GM19099 (cell line): ENCODE data around the gene VMP1.

ENCODE experiments used
- POLR2A ChIP-seq: IDR thresholded peaks from 3 replicates; pipeline ENCODE4 v1.6.1; 2011; ENCODE audit warnings: low read depth; ENCODE audit not compliant: insufficient read length; ENCODE audit errors: extremely low read depth

Gene VMP1

DNA sequence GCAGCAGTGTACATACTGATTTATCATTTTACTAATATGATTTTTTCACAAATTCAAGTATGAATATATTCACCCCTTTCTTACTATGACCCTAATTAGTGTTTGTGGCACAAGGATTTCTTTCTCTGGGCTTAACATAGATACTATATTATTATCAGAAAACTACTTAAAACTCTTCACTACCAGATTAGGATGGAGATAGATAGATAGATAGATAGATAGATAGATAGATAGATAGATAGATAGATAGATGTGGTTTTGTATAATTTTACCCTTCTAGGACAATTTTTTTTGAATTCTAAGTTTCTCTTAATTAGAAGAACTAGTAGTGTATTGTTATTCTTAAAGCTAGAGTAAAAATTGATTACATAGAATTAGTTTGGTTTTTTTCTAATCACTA lies 49.6 kb downstream of the VMP1 start:
- TF ChIP-seq POLR2A, result no peak

DNA sequence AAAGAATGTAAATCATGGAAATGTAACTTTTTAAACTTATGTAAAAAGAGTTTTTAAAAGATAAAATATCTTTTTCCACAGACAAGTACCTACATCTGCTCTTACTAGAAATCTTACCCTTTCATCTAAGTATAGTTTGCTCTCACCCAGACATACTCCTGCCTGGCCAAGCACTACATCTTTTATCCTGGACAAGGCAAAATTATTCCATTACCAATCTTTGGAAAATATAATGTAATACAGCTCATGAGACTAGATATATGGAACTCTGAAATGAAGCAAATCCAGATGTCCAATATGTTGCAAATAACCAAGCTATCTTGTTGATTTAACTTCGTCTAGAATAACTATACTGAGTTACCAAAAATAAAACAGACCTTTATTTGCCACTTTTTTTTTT lies 50.0 kb downstream of the VMP1 start:
- TF ChIP-seq POLR2A, result no peak

DNA sequence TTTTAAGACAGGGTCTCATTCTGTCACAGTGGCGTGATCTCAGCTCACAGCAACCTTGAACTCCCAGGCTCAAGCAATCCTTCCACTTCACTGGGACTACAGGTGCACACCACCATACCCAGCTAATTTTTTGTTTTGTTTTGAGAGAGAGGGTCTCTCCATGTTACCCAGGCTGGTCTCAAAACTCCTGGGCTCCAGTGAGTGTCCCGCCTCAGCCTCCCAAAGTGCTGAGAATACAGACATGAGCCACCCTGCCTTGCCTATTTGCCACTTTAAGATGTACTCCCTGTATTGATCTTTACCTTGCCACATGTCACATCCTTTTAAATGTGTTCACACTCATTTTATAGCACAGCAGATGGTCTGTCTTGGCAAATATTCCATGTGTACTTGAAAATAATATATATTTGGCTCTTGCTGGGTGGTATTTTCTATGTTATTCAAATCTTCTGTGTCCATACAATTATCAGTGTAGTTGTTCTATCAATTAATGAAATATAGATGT lies 50.5 kb downstream of the VMP1 start:
- no peak for TF ChIP-seq POLR2A

DNA sequence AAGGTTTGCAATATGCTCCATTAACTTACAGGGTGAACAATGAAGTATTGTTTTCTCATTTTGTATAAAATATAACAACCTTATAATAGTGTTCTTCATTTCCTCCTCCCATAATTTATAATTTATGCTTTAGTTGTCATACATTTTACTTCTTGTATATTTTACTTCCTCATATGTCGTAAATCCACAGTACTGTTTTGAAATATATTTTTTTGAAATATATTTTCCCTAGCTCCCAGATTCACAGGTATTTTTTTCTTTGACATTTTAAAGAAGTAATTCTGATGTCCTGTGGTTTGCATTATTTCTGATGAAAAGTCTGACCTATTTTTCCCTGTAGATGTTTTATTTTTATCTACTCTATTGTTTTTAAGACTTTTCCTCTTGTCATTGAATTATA lies 52.7 kb downstream of the VMP1 start:
- no peak for TF ChIP-seq POLR2A

DNA sequence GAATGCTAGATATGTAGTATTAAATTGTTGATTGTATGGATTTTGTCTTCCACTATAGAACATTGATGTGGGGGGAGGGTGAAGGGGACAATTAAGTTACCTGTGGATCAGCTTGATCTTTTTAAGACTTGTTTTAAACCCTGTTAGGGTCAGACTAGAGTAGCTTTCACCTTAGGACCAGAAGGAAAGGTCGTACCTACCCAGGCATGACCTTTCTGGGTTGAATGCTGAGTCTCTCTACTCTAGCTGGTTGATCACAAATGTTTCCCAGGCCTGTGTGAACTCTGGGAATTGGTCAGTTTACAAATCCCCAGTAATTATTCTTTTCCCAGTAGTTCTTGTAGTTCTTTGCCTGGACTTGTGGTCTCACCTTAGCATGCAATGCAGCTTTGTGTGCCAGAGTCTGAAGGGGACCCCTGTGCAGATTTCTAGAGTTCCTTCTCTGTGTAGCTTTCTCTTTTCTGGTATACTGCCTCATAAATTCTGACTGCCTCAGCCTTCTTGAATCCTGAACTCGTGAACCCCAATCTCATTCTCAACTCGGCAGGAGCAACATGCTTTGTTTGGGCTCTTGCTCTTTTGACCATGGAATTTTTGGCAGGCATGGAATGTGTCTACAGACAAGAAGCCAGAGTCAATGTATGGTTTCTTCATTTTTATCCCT lies 54.1 kb downstream of the VMP1 start:
- TF ChIP-seq POLR2A, result no peak

DNA sequence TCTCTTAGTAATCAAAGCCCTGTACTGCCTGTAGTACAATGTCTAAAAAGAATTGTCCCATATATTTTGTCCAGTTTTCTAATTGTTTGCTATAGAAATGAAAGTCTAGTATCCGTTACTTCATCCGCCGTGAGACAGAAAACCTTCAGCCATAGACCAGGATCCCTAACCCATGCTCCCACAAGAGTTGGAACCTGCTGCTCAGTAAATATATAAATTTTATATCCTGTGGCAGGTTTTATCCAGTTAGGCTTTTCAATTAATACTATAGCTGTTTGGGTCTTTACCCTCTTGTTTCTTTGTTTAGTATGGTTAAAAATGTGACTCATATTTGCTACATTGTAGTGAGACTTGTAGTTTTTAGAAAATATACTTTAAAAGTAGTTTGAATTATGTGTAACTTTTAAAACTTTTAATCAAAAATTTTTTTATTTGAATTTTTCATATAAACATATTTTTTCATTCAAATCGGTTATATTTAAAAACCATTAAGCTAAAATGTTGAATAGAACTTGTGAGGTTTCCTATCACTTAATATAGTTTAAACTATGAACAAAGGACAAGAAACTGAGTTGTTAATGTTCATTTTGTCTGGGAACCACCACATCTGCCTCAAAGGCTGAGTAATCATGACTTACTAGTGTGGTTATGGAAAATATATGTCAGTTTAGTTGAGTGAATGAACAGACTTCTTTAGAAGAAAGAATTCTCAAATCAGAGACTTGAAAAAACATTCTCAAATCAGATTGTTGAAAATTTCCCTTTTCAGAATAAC lies 54.8 kb downstream of the VMP1 start:
- TF ChIP-seq POLR2A, result no peak

DNA sequence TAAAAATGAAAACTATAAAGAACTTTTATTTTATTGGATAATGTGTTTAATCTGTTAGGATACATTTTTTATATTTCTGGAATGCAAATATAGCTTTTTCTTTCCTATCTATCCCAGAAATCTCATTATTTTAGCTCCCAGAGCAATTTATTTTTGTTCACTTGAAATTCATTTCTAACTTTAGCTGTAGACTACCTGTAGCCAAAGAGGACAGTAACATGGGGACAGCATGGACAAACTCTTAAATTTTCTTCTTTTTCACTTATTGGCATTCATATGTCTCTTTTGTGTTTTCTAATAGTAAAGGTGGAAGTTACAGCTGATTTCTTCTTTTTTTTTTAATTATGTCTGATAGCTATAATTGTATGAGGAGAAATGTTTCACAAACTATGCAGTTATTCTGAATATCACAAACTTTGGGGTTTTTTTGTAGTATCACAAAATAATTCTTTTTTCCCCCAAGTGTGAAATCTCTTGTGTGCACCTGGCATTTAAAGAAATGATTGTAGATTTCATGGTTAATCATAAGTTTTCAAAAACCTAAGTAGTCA lies 55.4 kb downstream of the VMP1 start:
- TF ChIP-seq POLR2A, result no peak

DNA sequence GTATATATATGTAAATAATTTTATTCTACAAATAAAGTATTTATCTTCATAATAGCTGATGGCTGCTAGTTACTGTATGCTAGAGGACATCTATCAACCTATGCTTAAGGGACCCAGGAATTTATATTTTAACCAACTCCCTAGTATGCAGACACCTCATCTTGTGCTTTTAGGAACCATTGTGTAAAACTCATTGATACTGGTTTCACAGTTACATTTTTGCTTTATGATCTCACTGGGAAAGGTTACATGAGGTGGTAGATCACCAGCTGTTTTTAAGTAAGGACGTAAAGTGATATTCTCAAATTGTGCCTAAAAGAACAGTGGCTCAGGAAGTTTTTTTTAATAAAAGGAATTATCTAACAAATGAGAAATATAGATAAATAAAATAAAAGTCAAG lies 56.4 kb downstream of the VMP1 start:
- no peak for TF ChIP-seq POLR2A

DNA sequence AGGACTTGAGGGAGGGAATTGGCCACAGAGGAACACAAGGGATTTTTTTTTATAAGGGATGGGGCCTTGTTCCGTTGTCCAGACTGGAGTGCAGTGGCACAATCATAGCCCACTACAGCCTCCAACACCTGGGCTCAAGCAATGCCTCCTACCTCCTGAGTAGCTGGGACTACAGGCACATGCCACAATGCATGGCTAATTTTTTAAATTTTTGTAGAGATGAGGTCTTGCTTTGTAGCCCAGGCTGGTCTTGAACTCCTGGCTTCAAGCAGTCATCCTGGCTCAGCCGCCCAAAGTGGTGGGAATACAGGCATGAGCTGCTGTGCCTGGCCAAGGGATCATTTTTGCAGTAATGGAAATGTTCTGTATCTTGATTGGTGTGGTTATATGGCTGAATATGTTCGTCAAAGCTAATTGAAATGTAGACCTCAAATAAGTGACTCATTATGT lies 56.9 kb downstream of the VMP1 start:
- TF ChIP-seq POLR2A, result no peak

DNA sequence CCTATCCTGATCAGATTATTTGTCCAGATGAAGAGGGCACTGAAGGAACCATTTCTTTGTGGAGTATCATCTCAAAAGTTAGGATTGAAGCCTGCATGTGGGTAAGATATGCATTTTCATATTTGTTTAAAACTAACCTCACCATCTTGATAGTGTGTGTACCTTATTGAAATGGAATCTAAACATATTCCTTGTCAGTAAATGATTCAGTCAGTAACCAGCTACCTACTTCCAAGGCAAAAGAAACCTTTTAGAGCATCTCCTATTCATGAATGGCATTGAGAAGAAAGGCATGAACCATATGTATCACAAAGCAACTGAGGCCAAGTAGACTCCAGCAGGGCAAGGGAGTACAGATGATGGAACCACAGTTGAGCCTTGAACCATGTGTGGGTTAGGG lies 57.6 kb downstream of the VMP1 start:
- no peak for TF ChIP-seq POLR2A

DNA sequence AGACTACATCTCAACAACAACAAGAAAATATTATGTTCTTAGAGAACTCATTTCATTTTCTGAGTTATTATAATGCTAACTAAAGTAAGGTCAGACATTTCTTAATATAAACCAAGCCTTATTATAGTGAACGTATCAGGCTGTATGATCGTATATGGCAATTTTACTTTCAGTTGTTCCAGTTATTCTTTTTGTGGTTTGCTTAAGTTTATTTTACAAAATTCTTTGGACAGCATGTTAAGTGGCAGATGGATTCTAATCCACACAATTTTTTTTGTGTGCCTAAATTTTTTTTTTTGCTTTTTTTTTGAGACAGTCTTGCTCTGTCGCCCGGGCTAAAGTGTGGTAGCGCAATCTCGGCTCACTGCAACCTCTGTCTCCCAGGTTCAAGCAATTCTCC lies 59.0 kb downstream of the VMP1 start:
- TF ChIP-seq POLR2A, result no peak

DNA sequence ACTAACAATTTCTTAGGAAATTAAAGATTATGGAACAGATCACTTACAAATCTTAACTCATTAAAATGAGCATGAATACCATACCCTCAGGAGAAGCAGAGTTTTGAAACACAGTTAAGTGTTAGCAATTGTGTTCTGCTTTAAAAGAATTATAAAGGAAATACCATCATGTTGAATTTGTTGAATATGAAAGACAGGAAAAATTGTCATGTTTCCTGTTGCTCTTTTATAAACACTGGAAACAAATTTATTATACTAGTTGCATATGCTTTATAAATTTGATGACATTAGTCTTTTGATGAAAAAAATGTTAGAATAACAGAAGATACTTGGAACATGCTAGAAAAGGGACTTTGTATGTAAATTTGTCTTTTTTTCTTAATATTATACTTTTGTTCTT lies 59.7 kb downstream of the VMP1 start:
- no peak for TF ChIP-seq POLR2A

DNA sequence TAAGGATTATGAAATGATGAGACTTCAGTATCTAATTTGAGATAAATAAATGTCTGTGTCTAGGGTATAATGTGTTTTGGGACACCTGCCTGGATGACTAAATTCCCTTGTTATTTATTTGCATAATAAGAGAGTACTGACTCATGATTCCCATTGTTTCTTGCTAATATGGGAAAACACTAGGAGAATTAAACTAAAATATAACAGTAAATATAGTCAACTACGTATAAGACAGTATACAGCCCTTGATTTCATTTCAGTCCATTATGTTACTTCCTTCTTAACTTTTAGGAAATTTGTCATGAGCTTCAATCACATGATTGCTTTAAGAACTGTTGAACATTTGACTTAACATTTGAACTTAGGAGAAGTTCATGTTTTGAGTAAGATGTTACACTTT lies 62.4 kb downstream of the VMP1 start:
- TF ChIP-seq POLR2A, result no peak

DNA sequence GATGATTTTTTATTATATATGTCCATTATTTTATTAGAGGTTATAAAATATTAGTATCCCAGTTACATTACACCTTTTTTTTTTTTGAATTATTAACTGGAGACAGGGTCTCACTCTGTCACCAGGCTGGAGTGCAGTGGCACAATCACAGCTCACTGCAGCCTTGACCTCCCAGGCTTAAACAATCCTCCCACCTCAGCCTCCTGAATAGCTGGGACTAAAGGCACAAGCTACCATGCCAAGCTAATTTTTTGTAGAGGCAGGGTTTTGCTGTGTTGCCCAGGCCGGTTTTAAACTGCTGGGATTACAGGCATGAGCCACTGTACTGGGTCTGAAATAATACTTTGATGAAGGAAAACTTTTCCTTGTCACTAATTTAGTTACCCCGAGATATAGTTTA lies 63.6 kb downstream of the VMP1 start:
- no peak for TF ChIP-seq POLR2A

DNA sequence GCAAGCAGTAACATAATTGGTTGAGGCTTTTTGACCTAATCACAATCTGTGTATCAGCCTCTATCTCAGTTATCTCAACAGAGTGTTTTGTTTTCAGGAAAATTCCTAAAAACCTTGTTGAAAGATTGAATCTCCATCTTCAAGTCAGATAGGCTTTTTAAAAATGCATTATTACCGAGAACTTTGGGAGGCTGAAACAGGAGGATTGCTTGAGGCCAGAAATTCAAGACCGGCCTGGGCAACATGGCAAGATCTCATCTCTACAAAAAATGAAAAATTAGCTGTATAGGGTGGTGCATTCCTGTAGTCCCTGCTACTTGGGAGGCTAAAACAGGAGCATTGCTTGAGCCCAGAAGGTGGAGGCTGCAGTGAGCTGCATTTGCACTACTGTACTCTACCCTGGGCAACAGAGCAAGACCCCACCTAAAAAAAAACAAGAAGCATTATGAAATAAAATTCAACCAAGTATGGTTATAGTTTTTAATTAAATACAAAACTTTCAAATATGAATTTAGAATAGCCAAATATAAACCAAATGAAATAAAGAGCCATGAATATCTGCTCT lies 68.4 kb downstream of the VMP1 start:
- no peak for TF ChIP-seq POLR2A

DNA sequence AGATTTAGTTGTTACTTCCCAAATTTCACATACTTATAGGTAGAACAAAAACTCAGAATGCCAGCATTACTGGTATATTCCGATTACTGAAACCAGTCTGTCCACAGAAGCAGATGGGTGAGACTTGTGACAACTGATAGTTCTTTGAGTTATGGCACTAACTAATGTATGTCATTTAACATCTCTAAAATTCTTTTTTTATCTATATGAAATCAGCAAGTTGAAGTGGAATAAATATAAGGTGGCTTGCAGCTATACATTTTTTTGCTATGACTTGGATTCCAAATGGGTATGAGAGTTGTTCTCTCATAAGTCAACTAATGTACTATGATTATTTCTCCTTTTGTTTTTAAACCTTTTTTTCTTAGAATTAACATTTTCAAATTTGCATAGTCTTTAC lies 69.1 kb downstream of the VMP1 start:
- TF ChIP-seq POLR2A, result no peak
